PC-3 (cell line): ENCODE results near the gene DSCAM. TPM values are rescaled to one million over a fixed set of nuclear protein-coding genes. Genes with fewer than 3 reads are reported as not detected.

Experiments
- ATAC-seq: fragments of 200-7000 bp; cut with Tn5 transposase; 2 replicates; pipeline ENCODE4 v1.9.1; 2020; ENCODE audit warnings: mild to moderate bottlenecking, moderate library complexity
- BruUV-seq: library from RNA; stranded (reverse); fragments of 400-500 nt; replicated peaks from 2 replicates; lab custom pipeline; 2021; lab: Mats Ljungman, UMichigan
- CTCF ChIA-PET: fragments of 300-600 bp; sonication (Branson Sonifier 250); formaldehyde crosslinking; loops from one replicate; lab custom pipeline; 2022; ENCODE audit warnings: antibody characterized with exemption; lab: Charles Lee
- POLR2A ChIA-PET: fragments of 300-600 bp; sonication (Branson Sonifier 250); formaldehyde crosslinking; loops from one replicate; lab custom pipeline; 2022; ENCODE audit warnings: antibody characterized with exemption; ENCODE audit not compliant: unreplicated experiment; lab: Charles Lee
- DNase-seq: peaks from one replicate; pipeline ENCODE4 v3.0.0-alpha.2; 2015
- H2AFZ ChIP-seq: fragments of 300-600 bp; sonication (generic); 2 replicates; pipeline ENCODE4 v1.6.0; 2016; ENCODE audit warnings: antibody characterized with exemption, low read length
- H3F3A ChIP-seq: fragments of 300-600 bp; sonication (generic); one replicate; pipeline ENCODE4 v1.6.0; 2017; ENCODE audit warnings: antibody characterized with exemption, low read length, control low read depth, mild to moderate bottlenecking; ENCODE audit not compliant: unreplicated experiment
- H3K27ac ChIP-seq: fragments of 300-600 bp; sonication (generic); 2 replicates; pipeline ENCODE4 v1.5.1; 2016; ENCODE audit warnings: mild to moderate bottlenecking, low read length
- H3K27me3 ChIP-seq: fragments of 300-600 bp; sonication (generic); 2 replicates; pipeline ENCODE4 v1.6.1; 2016; ENCODE audit warnings: low read length, mixed read lengths
- H3K36me3 ChIP-seq: fragments of 300-600 bp; sonication (generic); 2 replicates; pipeline ENCODE4 v1.6.1; 2016; ENCODE audit warnings: low read depth, mixed run types, low read length, mixed read lengths
- H3K4me1 ChIP-seq: fragments of 300-600 bp; sonication (generic); 2 replicates; pipeline ENCODE4 v1.5.1; 2016; ENCODE audit warnings: low read length; ENCODE audit not compliant: insufficient read depth
- H3K4me2 ChIP-seq: fragments of 300-600 bp; sonication (generic); 2 replicates; pipeline ENCODE4 v1.6.0; 2016; ENCODE audit warnings: low read length
- H3K4me3 ChIP-seq: fragments of 300-600 bp; sonication (generic); 2 replicates; pipeline ENCODE4 v1.5.1; 2016; ENCODE audit warnings: mild to moderate bottlenecking, low read length, mixed read lengths
- H3K79me2 ChIP-seq: fragments of 300-600 bp; sonication (generic); 2 replicates; pipeline ENCODE4 v1.6.1; 2017; ENCODE audit warnings: low read length, mixed read lengths
- H3K9ac ChIP-seq: fragments of 300-600 bp; sonication (generic); 2 replicates; pipeline ENCODE4 v1.6.0; 2016; ENCODE audit warnings: mild to moderate bottlenecking, low read length
- H3K9me2 ChIP-seq: fragments of 300-600 bp; sonication (generic); replicated peaks from 2 replicates; pipeline ENCODE4 v1.6.1; 2016; ENCODE audit warnings: mixed run types, low read length, mixed read lengths
- H3K9me3 ChIP-seq: fragments of 300-600 bp; sonication (generic); 2 replicates; pipeline ENCODE4 v1.6.1; 2016; ENCODE audit warnings: low read length, mixed read lengths
- H4K20me1 ChIP-seq: fragments of 300-600 bp; sonication (generic); 2 replicates; pipeline ENCODE4 v1.6.1; 2016; ENCODE audit warnings: low read length, mixed read lengths
- EZH2 ChIP-seq: fragments of 300-600 bp; sonication (generic); IDR thresholded peaks from one replicate; pipeline ENCODE4 v1.6.1; 2017; ENCODE audit warnings: antibody characterized with exemption, mild to moderate bottlenecking, low read length; ENCODE audit not compliant: unreplicated experiment
- EZH2phosphoT487 ChIP-seq: fragments of 300-600 bp; sonication (generic); IDR thresholded peaks from 2 replicates; pipeline ENCODE4 v1.6.1; 2018; ENCODE audit warnings: mild to moderate bottlenecking, antibody characterized with exemption, low read length, borderline replicate concordance
- intact Hi-C: fragments of 100-400 bp; cut with micrococcal nuclease; formaldehyde crosslinking; loops from 2 replicates; pipeline ENCODE4 v1.9.0; 2023
- total RNA-seq: library from RNA; depleted of rRNA; stranded (reverse); fragments of >200 nt; gene quantifications from 2 replicates; pipeline ENCODE4 v1.2.3, GENCODE V29; 2014
- TF ChIP-seq, protein P1 (sequence below): fragments of 300-600 bp; sonication (generic); conservative IDR thresholded peaks from 2 replicates; pipeline ENCODE4 v1.5.1; 2017; ENCODE audit warnings: antibody characterized with exemption, low read depth, mild to moderate bottlenecking, low read length

DSCAM gene
- total RNA-seq, 1 experiment from 2014 or later, result not detected

DNA sequence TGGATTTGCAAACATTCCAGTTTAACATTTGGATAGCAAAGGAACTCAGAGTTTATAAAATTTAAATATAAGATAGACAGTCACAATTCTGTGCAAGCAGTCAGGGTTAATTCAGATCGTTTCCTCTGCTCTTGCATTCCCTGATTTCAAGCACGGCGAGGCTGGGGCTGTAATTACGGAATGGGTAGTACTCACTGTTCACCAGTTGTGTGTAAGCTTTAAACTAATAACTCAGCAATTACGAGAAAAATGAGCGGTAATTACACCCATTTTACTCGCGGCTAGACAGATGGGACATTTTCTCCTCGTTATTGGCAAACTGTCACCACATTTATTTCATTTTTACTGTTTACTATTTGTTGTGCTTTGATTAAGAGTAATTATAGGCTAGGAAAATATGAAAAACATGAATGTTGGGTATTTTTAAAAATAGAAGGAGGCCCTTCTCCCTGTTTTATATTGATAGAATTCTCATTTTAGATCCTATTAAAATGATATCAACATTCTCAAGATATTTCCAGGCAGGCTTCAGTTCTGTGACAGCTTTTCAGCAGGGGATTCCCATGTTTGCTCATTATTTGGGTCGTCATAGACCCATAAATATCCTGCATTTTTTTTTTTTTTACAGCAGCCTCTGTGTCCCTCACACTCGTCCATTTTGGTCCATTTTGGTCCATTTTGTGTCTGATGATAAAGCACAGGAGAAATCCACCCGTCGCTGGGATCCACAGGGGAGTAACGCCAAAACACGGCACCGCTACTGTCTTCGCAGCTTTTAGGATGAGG, 208.3 kb downstream of the DSCAM start:
- no peaks in the 10 kb centered on the region for H3K79me2 ChIP-seq
- BruUV-seq, result no TSS peak
- ChIA-PET CTCF (no interaction called here), POLR2A (no interaction called here)
- no peak for ATAC-seq
- H3F3A ChIP-seq, result no peaks in the 10 kb centered on the region
- H3K27ac ChIP-seq, result no peak overlapping the region
- no peak overlapping the region for H3K4me2 ChIP-seq
- H3K36me3 ChIP-seq, result no peaks in the 10 kb centered on the region
- intact Hi-C loops, result no loop called here
- no peak for DNase-seq
- no peak overlapping the region for H3K4me3 ChIP-seq
- H3K9me3 ChIP-seq, result no peaks in the 10 kb centered on the region
- no peaks in the 10 kb centered on the region for H3K9me2 ChIP-seq
- H3K27me3 ChIP-seq, result no peaks in the 10 kb centered on the region
- TF ChIP-seq, protein P1, sequence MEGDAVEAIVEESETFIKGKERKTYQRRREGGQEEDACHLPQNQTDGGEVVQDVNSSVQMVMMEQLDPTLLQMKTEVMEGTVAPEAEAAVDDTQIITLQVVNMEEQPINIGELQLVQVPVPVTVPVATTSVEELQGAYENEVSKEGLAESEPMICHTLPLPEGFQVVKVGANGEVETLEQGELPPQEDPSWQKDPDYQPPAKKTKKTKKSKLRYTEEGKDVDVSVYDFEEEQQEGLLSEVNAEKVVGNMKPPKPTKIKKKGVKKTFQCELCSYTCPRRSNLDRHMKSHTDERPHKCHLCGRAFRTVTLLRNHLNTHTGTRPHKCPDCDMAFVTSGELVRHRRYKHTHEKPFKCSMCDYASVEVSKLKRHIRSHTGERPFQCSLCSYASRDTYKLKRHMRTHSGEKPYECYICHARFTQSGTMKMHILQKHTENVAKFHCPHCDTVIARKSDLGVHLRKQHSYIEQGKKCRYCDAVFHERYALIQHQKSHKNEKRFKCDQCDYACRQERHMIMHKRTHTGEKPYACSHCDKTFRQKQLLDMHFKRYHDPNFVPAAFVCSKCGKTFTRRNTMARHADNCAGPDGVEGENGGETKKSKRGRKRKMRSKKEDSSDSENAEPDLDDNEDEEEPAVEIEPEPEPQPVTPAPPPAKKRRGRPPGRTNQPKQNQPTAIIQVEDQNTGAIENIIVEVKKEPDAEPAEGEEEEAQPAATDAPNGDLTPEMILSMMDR, result no peak
- TF ChIP-seq EZH2 (no peak), EZH2phosphoT487 (no peak)
- H3K9ac ChIP-seq, result no peak overlapping the region
- no peak overlapping the region for H2AFZ ChIP-seq
- no peaks in the 10 kb centered on the region for H3K4me1 ChIP-seq
- H4K20me1 ChIP-seq, result no peaks in the 10 kb centered on the region

DNA sequence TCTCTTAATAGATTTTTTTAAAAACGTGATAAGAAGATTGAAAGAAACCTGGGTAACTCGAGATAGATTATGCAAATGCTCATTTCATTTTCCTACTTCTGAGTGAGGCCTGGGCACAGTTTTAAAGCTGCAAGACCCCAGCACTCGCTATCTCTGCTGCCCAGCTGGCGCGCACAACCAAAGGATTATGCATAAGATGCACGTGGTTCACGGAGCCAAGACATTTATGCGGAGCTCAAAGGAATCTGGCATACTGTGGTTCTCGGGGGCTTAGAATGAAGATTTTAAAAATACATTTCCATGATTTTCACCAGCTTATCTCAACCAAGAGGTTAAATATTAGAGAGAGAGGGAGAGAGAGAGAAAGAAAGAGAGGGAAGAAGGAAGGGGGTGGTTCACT, 210.9 kb downstream of the DSCAM start:
- Histone ChIP-seq H2AFZ (no peak overlapping the region), H3K27ac (no peak overlapping the region), H3F3A (no peaks in the 10 kb centered on the region), H3K9me3 (peaks cover 4% of the 10 kb centered on the region; the same call in 1 of the 2 replicates), H3K9ac (no peak overlapping the region), H3K4me3 (no peak overlapping the region), H3K9me2 (no peaks in the 10 kb centered on the region), H4K20me1 (no peaks in the 10 kb centered on the region), H3K27me3 (no peaks in the 10 kb centered on the region), H3K79me2 (no peaks in the 10 kb centered on the region), H3K4me2 (no peak overlapping the region), H3K36me3 (no peaks in the 10 kb centered on the region), H3K4me1 (no peaks in the 10 kb centered on the region)
- DNase-seq, result no peak
- intact Hi-C loops, result no loop called here
- no peak for TF ChIP-seq EZH2
- TF ChIP-seq EZH2phosphoT487, result no peak
- TF ChIP-seq, protein P1, result no peak
- ChIA-PET CTCF (interaction anchor here (0.6 kb wide), 1 partner anchor 20 kb away, joined by 3 read pairs; no protein-coding TSS in a partner anchor), POLR2A (no interaction called here)
- ATAC-seq, result no peak
- BruUV-seq, result no TSS peak

GRCh38 chr21:40635391-40635790, 211.6 kb downstream of the DSCAM start:
- intact Hi-C loops, result no loop called here
- ChIA-PET CTCF (no interaction called here), POLR2A (no interaction called here)
- ATAC-seq (no peak), DNase-seq (no peak)
- Histone ChIP-seq H3K4me3 (no peak overlapping the region), H3K9me3 (peaks cover 4% of the 10 kb centered on the region; the same call in 1 of the 2 replicates), H3K9me2 (no peaks in the 10 kb centered on the region), H2AFZ (no peak overlapping the region), H3K9ac (no peak overlapping the region), H3K79me2 (no peaks in the 10 kb centered on the region), H3K27ac (no peak overlapping the region), H3K4me2 (no peak overlapping the region), H3K27me3 (no peaks in the 10 kb centered on the region), H4K20me1 (no peaks in the 10 kb centered on the region), H3K36me3 (no peaks in the 10 kb centered on the region), H3F3A (no peaks in the 10 kb centered on the region), H3K4me1 (no peaks in the 10 kb centered on the region)
- TF ChIP-seq EZH2 (no peak), EZH2phosphoT487 (no peak)
- TF ChIP-seq, protein P1, result no peak
- no TSS peak for BruUV-seq
